HTR-8/SVneo (cell line): ENCODE data around the gene PROM1.

ENCODE experiments used
- DNase-seq: peaks from one replicate; pipeline ENCODE4 v3.0.0; 2011; ENCODE audit warnings: low spot score, mixed read lengths; ENCODE audit not compliant: insufficient read length
- FAIRE-seq: peaks from 2 replicates; lab custom pipeline; 2011; peaks lifted over from hg19 to GRCh38; lab: Jason Lieb, UNC

The PROM1 gene

GRCh38 chr4:15961781-15962510, 121.9 kb downstream of the PROM1 start:
- DNase-seq (no peak), FAIRE-seq (no peak)

DNA sequence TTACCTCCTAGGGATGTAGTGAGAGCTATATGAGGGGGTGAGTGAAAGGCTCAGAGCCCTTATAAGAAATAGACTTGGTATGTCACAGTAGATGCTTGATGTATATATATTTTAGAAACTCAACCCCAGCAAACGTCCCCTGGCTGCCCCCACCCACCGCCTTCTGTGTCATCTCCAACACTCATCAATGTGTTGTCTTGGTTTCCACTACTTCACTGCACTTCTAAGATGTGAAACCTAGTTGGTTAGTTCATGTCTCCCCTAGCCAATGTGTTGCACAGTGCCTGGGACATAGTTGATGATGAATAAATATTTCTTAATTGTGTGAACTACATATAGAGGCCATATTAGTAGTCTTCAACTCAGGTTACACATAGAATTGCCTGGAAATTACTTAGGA, 125.3 kb downstream of the PROM1 start:
- FAIRE-seq: no peak
- no peak for DNase-seq

- peak; percentile 74 for DNase-seq
Observed at GRCh38 chr4:15956179-15956850, 127.5 kb downstream of the PROM1 start.

DNA sequence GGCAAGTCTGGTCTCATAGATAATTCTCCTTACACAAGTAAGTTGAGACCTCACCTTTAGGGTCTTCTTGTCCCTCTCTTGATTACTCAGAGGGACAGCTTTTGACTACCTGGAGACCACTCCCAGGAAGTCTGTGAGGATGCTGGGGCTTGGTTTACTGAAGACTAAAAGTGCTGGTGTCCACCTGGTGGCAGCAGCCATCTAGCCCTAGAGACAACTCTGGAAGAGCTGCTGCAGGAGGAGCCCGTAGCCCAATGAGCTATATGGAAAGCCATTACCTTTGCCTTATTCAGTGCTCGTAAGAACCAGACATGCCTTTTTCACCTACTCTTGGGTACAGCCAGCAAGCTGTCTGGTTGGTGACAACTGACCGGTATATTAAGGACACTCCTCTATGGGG, 128.2 kb downstream of the PROM1 start:
- DNase-seq: no peak
- no peak for FAIRE-seq

More at GRCh38 chr4:15956179-15956850, 127.5 kb downstream of the PROM1 start:
- peak; percentile 87 for FAIRE-seq

DNA sequence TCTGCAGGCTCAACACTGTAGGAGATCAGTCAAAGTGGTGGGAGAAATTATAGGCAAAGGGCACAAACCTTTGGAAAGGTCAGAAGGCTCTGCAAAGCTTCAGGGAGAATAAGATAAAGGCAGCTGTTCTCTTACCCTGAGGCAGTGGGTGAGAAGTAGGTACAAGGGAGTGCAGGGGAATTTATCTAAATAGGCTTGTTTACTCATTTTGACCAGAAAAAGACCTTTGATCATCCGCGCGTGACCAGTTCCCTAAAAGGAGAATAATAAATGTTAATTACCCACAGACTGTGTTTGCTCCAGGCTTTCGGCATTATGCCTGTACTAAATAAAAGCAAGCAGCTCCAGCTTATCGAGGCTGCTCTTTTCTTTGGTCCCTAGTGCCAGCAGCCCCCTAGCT, 130.2 kb downstream of the PROM1 start:
- DNase-seq (no peak), FAIRE-seq (no peak)

- no peak for FAIRE-seq
- no peak for DNase-seq
Observed at GRCh38 chr4:15951781-15952180, 132.0 kb downstream of the PROM1 start.

GRCh38 chr4:15948826-15949225, 135.0 kb downstream of the PROM1 start:
- DNase-seq: no peak
- no peak for FAIRE-seq

- no peak for DNase-seq
Observed at GRCh38 chr4:15947684-15948083, 136.1 kb downstream of the PROM1 start.

DNA sequence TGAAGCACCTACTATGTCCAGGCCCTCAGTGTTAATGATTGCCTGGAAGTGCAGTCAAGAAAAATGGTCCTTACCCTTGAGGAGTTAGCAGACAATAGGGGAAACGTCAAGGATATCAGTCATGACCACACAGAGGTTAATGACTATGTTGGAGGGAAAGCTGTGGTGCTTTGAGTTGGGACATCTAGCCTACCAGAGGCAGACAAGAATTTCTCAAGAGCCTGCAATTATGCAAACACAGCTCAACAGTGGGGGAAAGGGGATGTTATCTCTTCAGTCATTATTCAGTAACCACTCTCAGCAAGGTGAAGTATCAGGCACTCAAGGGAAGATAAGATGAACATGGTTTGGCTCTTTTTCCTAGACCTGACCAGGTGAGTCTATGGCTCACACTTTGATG, 138.3 kb downstream of the PROM1 start:
- no peak for DNase-seq
- FAIRE-seq: no peak

More at GRCh38 chr4:15947684-15948083, 136.1 kb downstream of the PROM1 start:
- FAIRE-seq: no peak

- no peak for FAIRE-seq
- DNase-seq: no peak
Observed at GRCh38 chr4:15944895-15945294, 138.9 kb downstream of the PROM1 start.

- FAIRE-seq: no peak
- no peak for DNase-seq
Observed at GRCh38 chr4:15942283-15942682, 141.5 kb downstream of the PROM1 start.

GRCh38 chr4:15938640-15939039, 145.2 kb downstream of the PROM1 start, which contains the start of gene FGFBP1:
Gene FGFBP1 (minus strand): TSS chr4:15938740. CDS start chr4:15936632, 2,108 bp downstream.
- no peak for DNase-seq

DNA sequence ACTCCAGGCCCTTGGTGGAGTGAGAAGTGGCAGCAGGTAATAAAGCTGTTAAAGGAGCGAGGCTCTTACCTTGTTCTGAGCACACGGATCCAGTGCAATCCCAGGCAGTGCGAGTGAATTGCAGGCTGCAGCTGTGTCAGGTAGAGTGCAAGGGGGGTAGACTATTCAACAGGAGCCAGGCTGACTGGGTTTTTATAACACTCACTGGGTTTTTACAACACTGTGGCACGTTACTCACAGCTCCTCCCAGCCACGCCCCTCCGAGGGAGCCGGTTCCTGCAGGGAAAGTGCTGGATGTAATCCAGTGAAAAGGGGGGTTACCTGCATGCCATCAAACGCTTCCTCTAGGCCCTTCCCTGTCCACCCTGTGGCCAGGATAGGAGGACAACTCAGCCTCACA, 145.6 kb downstream of the PROM1 start:
- FAIRE-seq (no peak), DNase-seq (no peak)

More at GRCh38 chr4:15938640-15939039, 145.2 kb downstream of the PROM1 start, which contains the start of gene FGFBP1:
- FAIRE-seq: no peak

DNA sequence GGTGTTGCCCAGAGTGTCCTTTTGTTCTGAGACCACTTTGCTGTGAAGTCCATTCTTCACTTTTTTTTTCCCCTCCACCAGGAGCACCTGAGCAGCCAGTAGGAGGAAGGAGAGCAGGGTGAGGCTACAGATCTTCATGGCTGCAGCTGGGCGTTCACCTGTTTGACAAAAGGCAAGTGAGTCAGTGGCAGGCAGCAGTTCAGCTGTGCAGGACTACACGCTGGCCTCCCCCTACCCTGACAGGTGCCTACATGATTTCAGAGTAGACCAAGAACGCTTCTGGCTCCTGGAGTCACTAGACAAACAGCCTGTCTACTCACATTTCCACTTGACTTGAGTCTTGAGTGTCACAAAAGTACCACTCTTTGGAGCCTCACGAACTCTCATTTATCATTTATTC, 147.3 kb downstream of the PROM1 start:
- no peak for FAIRE-seq
- DNase-seq: no peak

DNA sequence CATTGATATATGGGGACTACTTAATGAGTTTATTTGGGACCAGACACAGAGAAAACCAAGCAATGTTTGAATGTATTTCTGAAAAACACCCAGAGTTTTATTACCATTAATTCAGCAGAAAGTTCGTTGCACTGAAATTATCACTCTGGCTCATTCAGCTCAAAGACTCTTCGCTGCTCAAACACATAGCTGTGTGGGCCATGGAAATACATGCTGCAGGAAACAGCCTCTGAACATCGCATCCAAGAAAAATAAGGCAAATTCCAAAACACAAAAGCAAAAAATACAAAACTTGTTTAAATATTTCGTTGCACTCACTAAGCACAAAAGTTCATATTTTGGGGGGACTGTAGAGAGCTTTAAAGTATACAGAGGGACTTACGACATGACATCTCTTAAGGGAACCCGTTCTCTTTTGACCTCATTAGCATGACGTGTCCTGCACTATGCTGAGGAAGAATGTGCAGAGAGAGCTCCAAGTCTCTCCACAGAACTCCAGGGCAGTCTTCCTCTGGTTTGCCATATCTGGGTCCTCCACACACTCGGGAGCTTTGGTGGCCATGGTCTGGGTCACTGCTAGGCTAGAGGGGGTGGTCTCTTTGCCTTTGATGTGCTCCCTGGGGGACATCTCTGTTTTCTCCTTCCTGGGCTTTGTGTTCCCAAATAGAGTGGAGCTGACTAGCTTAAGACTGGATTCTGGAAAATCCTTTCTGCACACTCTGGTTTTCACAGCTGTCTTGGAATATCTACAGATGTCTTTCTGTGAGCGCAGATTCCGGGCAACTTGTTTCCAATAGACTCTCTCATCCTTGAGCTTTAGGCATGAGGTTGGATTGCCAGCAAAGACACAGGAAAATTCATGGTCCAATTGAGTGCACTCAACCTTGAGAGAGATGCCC, 148.1 kb downstream of the PROM1 start:
- DNase-seq (no peak), FAIRE-seq (no peak)

- FAIRE-seq (no peak), DNase-seq (no peak)
Observed at GRCh38 chr4:15934259-15934658, 149.6 kb downstream of the PROM1 start.

GRCh38 chr4:15931451-15932210, 152.2 kb downstream of the PROM1 start:
- FAIRE-seq (no peak), DNase-seq (no peak)

GRCh38 chr4:15930314-15930713, 153.5 kb downstream of the PROM1 start:
- FAIRE-seq (no peak), DNase-seq (no peak)

DNA sequence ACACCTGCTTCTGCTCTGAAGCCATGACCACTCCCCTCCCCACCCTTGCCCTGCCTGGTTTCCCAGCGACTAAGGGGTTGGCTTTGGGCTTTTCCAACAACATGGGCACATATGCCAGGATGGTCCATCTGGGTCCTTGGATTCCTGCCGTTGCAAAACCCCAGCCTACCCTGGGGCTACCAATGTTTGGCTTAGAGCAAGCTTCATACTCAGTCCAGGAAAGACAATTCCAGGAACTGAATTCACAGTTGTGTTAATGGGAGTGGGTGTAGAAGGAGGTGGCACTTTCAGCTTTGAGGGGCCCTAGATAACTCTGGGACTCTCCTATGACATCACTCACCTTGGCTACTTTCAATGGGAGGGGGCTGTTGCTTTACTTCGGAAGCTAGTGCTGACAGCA, 154.3 kb downstream of the PROM1 start:
- FAIRE-seq (no peak), DNase-seq (no peak)

GRCh38 chr4:15928883-15929282, 154.9 kb downstream of the PROM1 start:
- FAIRE-seq: no peak
- DNase-seq: no peak
